Panc1 (cell line): ENCODE data around the gene SMNDC1. TPM values are rescaled to one million over a fixed set of nuclear protein-coding genes. Genes with fewer than 3 reads are reported as not detected.

ENCODE experiments used
- ATAC-seq: fragments of 200-7000 bp; cut with Tn5 transposase; 2 replicates; pipeline ENCODE4 v1.9.1; 2020; ENCODE audit warnings: mild to moderate bottlenecking, moderate library complexity
- BruUV-seq: library from RNA; stranded (reverse); fragments of 400-500 nt; replicated peaks from 2 replicates; lab custom pipeline; 2021; lab: Mats Ljungman, UMichigan
- CTCF ChIA-PET: fragments of 300-600 bp; sonication (Branson Sonifier 250); formaldehyde crosslinking; loops from one replicate; lab custom pipeline; 2022; ENCODE audit warnings: antibody characterized with exemption; lab: Charles Lee
- POLR2A ChIA-PET: fragments of 300-600 bp; sonication (Branson Sonifier 250); formaldehyde crosslinking; loops from one replicate; lab custom pipeline; 2022; ENCODE audit warnings: antibody characterized with exemption; lab: Charles Lee
- DNase-seq: peaks from one replicate; pipeline ENCODE4 v3.0.0-alpha.2; 2010; ENCODE audit warnings: low read depth, low spot score
- H3K27ac ChIP-seq: 2 replicates; pipeline ENCODE4 v1.5.1; 2011; ENCODE audit warnings: mild to moderate bottlenecking, low read length, inconsistent platforms
- H3K27me3 ChIP-seq: fragments of 200-500 bp; sonication (Bioruptor generic); 2 replicates; pipeline ENCODE4 v1.6.0; 2014; ENCODE audit warnings: low read length, inconsistent platforms; ENCODE audit not compliant: control insufficient read depth, insufficient read depth
- H3K36me3 ChIP-seq: fragments of 200-500 bp; sonication (Bioruptor generic); 2 replicates; pipeline ENCODE4 v1.5.1; 2014; ENCODE audit warnings: inconsistent platforms, mild to moderate bottlenecking, low read length, moderate library complexity; ENCODE audit not compliant: control insufficient read depth, insufficient read depth
- H3K4me1 ChIP-seq: 2 replicates; pipeline ENCODE4 v1.5.1; 2011; ENCODE audit warnings: inconsistent platforms, mild to moderate bottlenecking, low read length, moderate library complexity; ENCODE audit not compliant: control insufficient read depth, insufficient read depth
- H3K4me3 ChIP-seq, 2 experiments: 2 replicates each; pipeline ENCODE4 v1.5.1; 2011 to 2012; ENCODE audit warnings: low read depth in 2 of 2, low read length in 2 of 2, mild to moderate bottlenecking in 2 of 2, inconsistent platforms in 1 of 2, moderate library complexity in 1 of 2
- H3K9me3 ChIP-seq: fragments of 200-500 bp; sonication (Bioruptor generic); 2 replicates; pipeline ENCODE4 v1.5.1; 2014; ENCODE audit warnings: low read depth, mild to moderate bottlenecking, inconsistent platforms, low read length, moderate library complexity; ENCODE audit not compliant: control insufficient read depth, insufficient read depth
- POLR2AphosphoS5 ChIP-seq: IDR thresholded peaks from 2 replicates; pipeline ENCODE4 v1.6.1; 2012; ENCODE audit warnings: mild to moderate bottlenecking, low read depth, low read length, moderate library complexity
- SIN3A ChIP-seq: IDR thresholded peaks from 2 replicates; pipeline ENCODE4 v1.6.1; 2012; ENCODE audit warnings: low read depth, mild to moderate bottlenecking, low read length, moderate library complexity, borderline replicate concordance; ENCODE audit not compliant: insufficient read depth
- TCF7L2 ChIP-seq: IDR thresholded peaks from 2 replicates; pipeline ENCODE4 v1.6.1; 2011; ENCODE audit warnings: mild to moderate bottlenecking, low read depth, low read length, inconsistent platforms
- in situ Hi-C: cut with HindIII; loops from 2 replicates; pipeline ENCODE4 v1.10.0; 2016; ENCODE audit warnings: low sequenced_read_pairs, low pct_unique_long_range_greater_than_20kb
- intact Hi-C: fragments of 100-400 bp; cut with micrococcal nuclease; formaldehyde crosslinking; loops from one replicate; pipeline ENCODE4 v1.10.0; 2022; ENCODE audit not compliant: unreplicated experiment
- total RNA-seq: library from RNA; stranded (reverse); gene quantifications from one replicate; pipeline ENCODE4 v1.2.1, GENCODE V29; 2021; ENCODE audit not compliant: unreplicated experiment
- TF ChIP-seq, protein P1 (sequence below): fragments of 450-650 bp; IDR thresholded peaks from 2 replicates; pipeline ENCODE4 v1.5.1; 2017; ENCODE audit warnings: mild to moderate bottlenecking
- TF ChIP-seq, protein P2 (sequence below), 2 experiments: IDR thresholded peaks; 2 replicates each; pipeline ENCODE4 v1.6.1; 2011 to 2012; ENCODE audit warnings: low read depth in 2 of 2, control low read depth in 1 of 2, low read length in 1 of 2, mild to moderate bottlenecking in 1 of 2, moderate library complexity in 1 of 2; ENCODE audit not compliant: insufficient read depth in 1 of 2

The SMNDC1 gene
- total RNA-seq, 1 experiment from 2014 or later = 62.2 TPM

DNA sequence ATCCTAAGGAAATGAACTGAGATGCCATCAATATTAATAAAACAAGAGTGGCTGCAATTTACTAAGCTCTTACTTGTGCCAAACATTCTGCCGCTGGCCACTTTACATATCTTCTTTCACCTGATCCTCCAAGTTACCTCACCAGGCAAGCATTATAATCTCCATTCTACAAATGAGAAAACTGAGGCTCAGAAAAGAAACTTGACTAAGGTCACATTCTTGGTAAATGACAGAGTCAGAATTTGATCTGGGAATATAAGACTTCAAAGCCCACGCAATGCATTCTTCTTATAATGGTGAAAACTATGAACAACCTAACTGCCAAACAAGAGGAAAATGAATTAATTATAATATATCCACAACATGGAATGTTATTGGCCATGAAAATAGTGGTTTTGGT lies 46.1 kb upstream of the SMNDC1 start:
- in situ Hi-C loops = no loop called here
- POLR2A ChIA-PET = no interaction called here

DNA sequence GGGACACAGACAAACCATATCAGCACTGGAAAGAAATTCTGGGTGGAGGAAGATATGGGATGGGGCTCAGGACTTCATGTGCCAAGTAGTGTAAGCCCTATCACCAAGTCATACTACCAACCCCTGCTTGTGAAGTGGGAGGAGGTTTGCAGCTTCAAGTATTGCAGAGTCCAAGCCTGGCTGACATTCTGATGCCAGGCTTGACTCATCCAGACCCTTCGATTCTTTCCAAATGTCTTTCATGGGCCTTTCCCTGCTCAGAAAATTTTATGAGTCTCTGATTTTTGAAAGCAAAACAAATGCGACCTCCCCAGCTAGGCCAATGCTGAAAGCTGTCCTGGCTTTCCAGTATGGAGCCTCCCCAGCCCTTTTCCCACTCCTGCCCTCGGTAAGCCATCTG lies 45.1 kb upstream of the SMNDC1 start:
- ChIA-PET CTCF (no interaction called here), POLR2A (no interaction called here)
- no peak for DNase-seq
- H3K27me3 ChIP-seq = no peaks in the 10 kb centered on the region
- H3K4me3 ChIP-seq = no peak overlapping the region
- H3K9me3 ChIP-seq = no peaks in the 10 kb centered on the region
- peaks cover 11% of the 10 kb centered on the region; the same call in 1 of the 2 replicates for H3K4me1 ChIP-seq
- ATAC-seq = no peak
- in situ Hi-C loops = no loop called here
- BruUV-seq = no TSS peak
- intact Hi-C loops = loop anchor here (5.0 kb wide), 2 partner anchors 152 to 197 kb away; no protein-coding TSS in a partner anchor
- no peak overlapping the region for H3K27ac ChIP-seq
- H3K36me3 ChIP-seq = no peaks in the 10 kb centered on the region
- TF ChIP-seq, protein P1, sequence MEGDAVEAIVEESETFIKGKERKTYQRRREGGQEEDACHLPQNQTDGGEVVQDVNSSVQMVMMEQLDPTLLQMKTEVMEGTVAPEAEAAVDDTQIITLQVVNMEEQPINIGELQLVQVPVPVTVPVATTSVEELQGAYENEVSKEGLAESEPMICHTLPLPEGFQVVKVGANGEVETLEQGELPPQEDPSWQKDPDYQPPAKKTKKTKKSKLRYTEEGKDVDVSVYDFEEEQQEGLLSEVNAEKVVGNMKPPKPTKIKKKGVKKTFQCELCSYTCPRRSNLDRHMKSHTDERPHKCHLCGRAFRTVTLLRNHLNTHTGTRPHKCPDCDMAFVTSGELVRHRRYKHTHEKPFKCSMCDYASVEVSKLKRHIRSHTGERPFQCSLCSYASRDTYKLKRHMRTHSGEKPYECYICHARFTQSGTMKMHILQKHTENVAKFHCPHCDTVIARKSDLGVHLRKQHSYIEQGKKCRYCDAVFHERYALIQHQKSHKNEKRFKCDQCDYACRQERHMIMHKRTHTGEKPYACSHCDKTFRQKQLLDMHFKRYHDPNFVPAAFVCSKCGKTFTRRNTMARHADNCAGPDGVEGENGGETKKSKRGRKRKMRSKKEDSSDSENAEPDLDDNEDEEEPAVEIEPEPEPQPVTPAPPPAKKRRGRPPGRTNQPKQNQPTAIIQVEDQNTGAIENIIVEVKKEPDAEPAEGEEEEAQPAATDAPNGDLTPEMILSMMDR = no peak
- TF ChIP-seq TCF7L2 (no peak), POLR2AphosphoS5 (no peak), SIN3A (no peak)
- TF ChIP-seq, protein P2, sequence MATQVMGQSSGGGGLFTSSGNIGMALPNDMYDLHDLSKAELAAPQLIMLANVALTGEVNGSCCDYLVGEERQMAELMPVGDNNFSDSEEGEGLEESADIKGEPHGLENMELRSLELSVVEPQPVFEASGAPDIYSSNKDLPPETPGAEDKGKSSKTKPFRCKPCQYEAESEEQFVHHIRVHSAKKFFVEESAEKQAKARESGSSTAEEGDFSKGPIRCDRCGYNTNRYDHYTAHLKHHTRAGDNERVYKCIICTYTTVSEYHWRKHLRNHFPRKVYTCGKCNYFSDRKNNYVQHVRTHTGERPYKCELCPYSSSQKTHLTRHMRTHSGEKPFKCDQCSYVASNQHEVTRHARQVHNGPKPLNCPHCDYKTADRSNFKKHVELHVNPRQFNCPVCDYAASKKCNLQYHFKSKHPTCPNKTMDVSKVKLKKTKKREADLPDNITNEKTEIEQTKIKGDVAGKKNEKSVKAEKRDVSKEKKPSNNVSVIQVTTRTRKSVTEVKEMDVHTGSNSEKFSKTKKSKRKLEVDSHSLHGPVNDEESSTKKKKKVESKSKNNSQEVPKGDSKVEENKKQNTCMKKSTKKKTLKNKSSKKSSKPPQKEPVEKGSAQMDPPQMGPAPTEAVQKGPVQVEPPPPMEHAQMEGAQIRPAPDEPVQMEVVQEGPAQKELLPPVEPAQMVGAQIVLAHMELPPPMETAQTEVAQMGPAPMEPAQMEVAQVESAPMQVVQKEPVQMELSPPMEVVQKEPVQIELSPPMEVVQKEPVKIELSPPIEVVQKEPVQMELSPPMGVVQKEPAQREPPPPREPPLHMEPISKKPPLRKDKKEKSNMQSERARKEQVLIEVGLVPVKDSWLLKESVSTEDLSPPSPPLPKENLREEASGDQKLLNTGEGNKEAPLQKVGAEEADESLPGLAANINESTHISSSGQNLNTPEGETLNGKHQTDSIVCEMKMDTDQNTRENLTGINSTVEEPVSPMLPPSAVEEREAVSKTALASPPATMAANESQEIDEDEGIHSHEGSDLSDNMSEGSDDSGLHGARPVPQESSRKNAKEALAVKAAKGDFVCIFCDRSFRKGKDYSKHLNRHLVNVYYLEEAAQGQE (IDR thresholded peaks at IDR 0.05; ENCODE audit: insufficient read depth in 1 of 2, low read depth in 2 of 2, low read length in 1 of 2) = no peak

More for the DNA sequence above, 46.1 kb upstream of the SMNDC1 start:
- H3K36me3 ChIP-seq = no peaks in the 10 kb centered on the region
- no peak overlapping the region for H3K4me3 ChIP-seq
- ATAC-seq = no peak
- TF ChIP-seq SIN3A (no peak), TCF7L2 (no peak)
- TF ChIP-seq, protein P2 (IDR thresholded peaks at IDR 0.05; ENCODE audit: insufficient read depth in 1 of 2, low read depth in 2 of 2, low read length in 1 of 2) = no peak
- peaks cover 11% of the 10 kb centered on the region; the same call in 1 of the 2 replicates for H3K4me1 ChIP-seq
- no peaks in the 10 kb centered on the region for H3K27me3 ChIP-seq
- intact Hi-C loops = loop anchor here (5.0 kb wide), 2 partner anchors 151 to 196 kb away; no protein-coding TSS in a partner anchor
- no peak for DNase-seq
- no TSS peak for BruUV-seq
- H3K27ac ChIP-seq = no peak overlapping the region
- CTCF ChIA-PET = no interaction called here
- no peaks in the 10 kb centered on the region for H3K9me3 ChIP-seq
